OCI-LY3 (cell line): ENCODE results near the gene CTNNBL1.

ENCODE experiments used
- H2AFZ ChIP-seq: fragments of 200-600, 300-600 bp; shearing (Covaris generic); 2 replicates; pipeline ENCODE4 v1.6.0; 2014; ENCODE audit warnings: antibody characterized with exemption, low read depth, low read length
- H3K27ac ChIP-seq: fragments of 200-600, 300-600 bp; sonication (generic); 2 replicates; pipeline ENCODE4 v1.5.1; 2014; ENCODE audit warnings: mild to moderate bottlenecking, low read length, moderate library complexity, mixed read lengths
- H3K27me3 ChIP-seq: fragments of 200-600, 300-600 bp; sonication (generic); 2 replicates; pipeline ENCODE4 v1.6.1; 2014; ENCODE audit warnings: low read depth, low read length, mixed read lengths
- H3K36me3 ChIP-seq: fragments of 200-600, 300-600 bp; sonication (generic); replicated peaks from 2 replicates; pipeline ENCODE3; 2014; ENCODE audit warnings: low read depth, low read length, mixed read lengths
- H3K4me1 ChIP-seq: fragments of 300-600, 200-600 bp; sonication (generic); 2 replicates; pipeline ENCODE4 v1.6.1; 2014; ENCODE audit warnings: low read length, mixed read lengths
- H3K4me2 ChIP-seq: fragments of 200-600, 300-600 bp; sonication (generic); 2 replicates; pipeline ENCODE4 v1.6.1; 2014; ENCODE audit warnings: low read length, mixed read lengths
- H3K4me3 ChIP-seq: fragments of 300-600, 200-600 bp; sonication (generic); 2 replicates; pipeline ENCODE4 v1.5.1; 2014; ENCODE audit warnings: antibody characterized with exemption, mild to moderate bottlenecking, low read length, moderate library complexity
- H3K79me2 ChIP-seq: fragments of 300-600, 200-600 bp; shearing (Covaris generic); 2 replicates; pipeline ENCODE4 v1.6.1; 2014; ENCODE audit warnings: mild to moderate bottlenecking, low read length, mixed read lengths
- H3K9ac ChIP-seq: fragments of 300-600, 200-600 bp; shearing (Covaris generic); 2 replicates; pipeline ENCODE4 v1.6.0; 2014; ENCODE audit warnings: mild to moderate bottlenecking, low read length, moderate library complexity
- H3K9me3 ChIP-seq: fragments of 200-600, 300-600 bp; shearing (Covaris generic); 2 replicates; pipeline ENCODE4 v1.6.1; 2014; ENCODE audit warnings: low read length, mixed read lengths; ENCODE audit not compliant: insufficient read depth
- H4K20me1 ChIP-seq: fragments of 200-600, 300-600 bp; sonication (generic); 2 replicates; pipeline ENCODE4 v1.6.1; 2016; ENCODE audit warnings: low read length, mixed read lengths; ENCODE audit not compliant: insufficient read depth
- EZH2phosphoT487 ChIP-seq: fragments of 200-600 bp; shearing (Covaris generic); IDR thresholded peaks from 2 replicates; pipeline ENCODE4 v1.6.1; 2018; ENCODE audit warnings: antibody characterized with exemption, mixed run types, low read depth
- TF ChIP-seq, protein P1 (sequence below): fragments of 200-600, 300-600 bp; sonication (generic); IDR thresholded peaks from 2 replicates; pipeline ENCODE4 v1.5.1; 2014; ENCODE audit warnings: antibody characterized with exemption, low read length, low read depth

The CTNNBL1 gene

GRCh38 chr20:37693242-37693634 is 592 bp upstream of the CTNNBL1 start:
- Histone ChIP-seq H3K9me3 (no peaks in the 10 kb centered on the region), H3K4me3 (peak overlapping the region; percentile 82), H3K4me1 (peaks cover 31% of the 10 kb centered on the region), H3K36me3 (peaks cover 15% of the 10 kb centered on the region), H4K20me1 (no peaks in the 10 kb centered on the region), H3K27ac (no peak overlapping the region), H3K79me2 (peaks cover 32% of the 10 kb centered on the region), H3K27me3 (peaks cover 33% of the 10 kb centered on the region), H3K9ac (peak overlapping the region; percentile 66), H3K4me2 (peak overlapping the region; percentile 66), H2AFZ (peak overlapping the region; percentile 97)
- no peak for TF ChIP-seq EZH2phosphoT487
- TF ChIP-seq, protein P1, sequence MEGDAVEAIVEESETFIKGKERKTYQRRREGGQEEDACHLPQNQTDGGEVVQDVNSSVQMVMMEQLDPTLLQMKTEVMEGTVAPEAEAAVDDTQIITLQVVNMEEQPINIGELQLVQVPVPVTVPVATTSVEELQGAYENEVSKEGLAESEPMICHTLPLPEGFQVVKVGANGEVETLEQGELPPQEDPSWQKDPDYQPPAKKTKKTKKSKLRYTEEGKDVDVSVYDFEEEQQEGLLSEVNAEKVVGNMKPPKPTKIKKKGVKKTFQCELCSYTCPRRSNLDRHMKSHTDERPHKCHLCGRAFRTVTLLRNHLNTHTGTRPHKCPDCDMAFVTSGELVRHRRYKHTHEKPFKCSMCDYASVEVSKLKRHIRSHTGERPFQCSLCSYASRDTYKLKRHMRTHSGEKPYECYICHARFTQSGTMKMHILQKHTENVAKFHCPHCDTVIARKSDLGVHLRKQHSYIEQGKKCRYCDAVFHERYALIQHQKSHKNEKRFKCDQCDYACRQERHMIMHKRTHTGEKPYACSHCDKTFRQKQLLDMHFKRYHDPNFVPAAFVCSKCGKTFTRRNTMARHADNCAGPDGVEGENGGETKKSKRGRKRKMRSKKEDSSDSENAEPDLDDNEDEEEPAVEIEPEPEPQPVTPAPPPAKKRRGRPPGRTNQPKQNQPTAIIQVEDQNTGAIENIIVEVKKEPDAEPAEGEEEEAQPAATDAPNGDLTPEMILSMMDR = no peak

DNA sequence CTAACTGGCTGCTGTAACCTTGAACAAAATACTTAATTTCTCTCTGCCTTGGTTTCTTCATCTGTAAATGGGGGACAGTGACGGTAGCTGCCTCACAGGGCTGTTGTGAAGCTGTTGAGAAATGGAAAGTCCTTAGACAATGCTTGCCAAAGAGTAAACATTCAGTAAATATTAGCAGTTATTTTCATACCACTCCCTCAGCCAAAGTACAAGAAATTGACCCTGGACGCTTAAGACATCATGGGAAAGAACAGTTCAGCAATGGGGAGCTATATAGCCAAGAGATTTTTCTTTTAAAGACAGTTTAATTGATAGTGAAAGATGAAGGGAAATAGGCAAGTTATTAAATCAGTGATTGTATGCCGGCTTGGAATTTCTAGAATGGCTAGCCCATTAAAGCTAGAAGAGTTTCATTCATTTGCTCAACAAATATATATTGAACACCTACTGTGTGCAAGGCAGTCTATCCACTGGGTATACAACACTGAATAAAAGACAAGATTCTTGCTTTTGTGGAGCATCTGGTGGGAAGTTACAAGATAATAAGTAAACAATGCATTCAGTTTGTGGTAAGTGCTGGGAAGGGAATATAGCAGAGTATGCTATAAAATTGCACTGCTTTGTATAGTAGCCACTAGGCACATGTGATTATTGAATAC is 2.0 kb downstream of the CTNNBL1 start:
- no peak overlapping the region for H2AFZ ChIP-seq
- no peak overlapping the region for H3K9ac ChIP-seq
- no peak overlapping the region for H3K27ac ChIP-seq
- H3K4me2 ChIP-seq = peak overlapping the region; percentile 9; the same call in 1 of the 2 replicates
- peaks cover 36% of the 10 kb centered on the region for H3K4me1 ChIP-seq
- H3K79me2 ChIP-seq = peaks cover 57% of the 10 kb centered on the region
- peaks cover 25% of the 10 kb centered on the region for H3K36me3 ChIP-seq
- 0 out of 2 replicates have a peak, but pooled peaks cover 8% of the 10 kb centered on the region for H4K20me1 ChIP-seq
- H3K4me3 ChIP-seq = no peak overlapping the region
- TF ChIP-seq, protein P1 = no peak
- no peak for TF ChIP-seq EZH2phosphoT487
- H3K27me3 ChIP-seq = peaks cover 8% of the 10 kb centered on the region
- no peaks in the 10 kb centered on the region for H3K9me3 ChIP-seq

DNA sequence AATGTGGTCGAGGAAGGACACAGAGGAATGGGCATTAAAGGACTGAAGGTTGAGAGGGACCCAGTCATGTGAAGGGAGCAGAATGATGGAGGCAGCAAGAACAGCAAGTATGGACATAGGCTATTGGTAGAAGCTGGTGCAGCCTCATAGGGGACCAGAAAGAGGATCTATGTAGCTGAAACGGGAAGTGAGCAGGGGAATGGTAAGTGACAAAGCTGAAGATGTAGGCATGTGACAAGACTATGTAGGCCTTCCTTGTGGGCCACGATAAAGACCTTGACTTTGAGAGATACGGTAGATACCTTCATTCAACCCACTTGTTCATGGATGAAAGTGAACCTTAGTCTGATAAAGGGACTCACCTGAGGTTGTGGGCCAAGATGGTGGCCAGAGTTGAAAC is 3.5 kb downstream of the CTNNBL1 start:
- Histone ChIP-seq H3K9ac (peak overlapping the region; percentile 36; the same call in 1 of the 2 replicates), H3K4me3 (peak overlapping the region; percentile 31), H4K20me1 (peaks cover 16% of the 10 kb centered on the region), H2AFZ (0 out of 2 replicates have a peak overlapping the region, but pooled peaks have one; percentile 15), H3K27me3 (no peaks in the 10 kb centered on the region), H3K27ac (peak overlapping the region; percentile 81), H3K4me1 (peaks cover 36% of the 10 kb centered on the region), H3K9me3 (no peaks in the 10 kb centered on the region), H3K4me2 (peak overlapping the region; percentile 62), H3K79me2 (peaks cover 72% of the 10 kb centered on the region), H3K36me3 (peaks cover 31% of the 10 kb centered on the region)
- TF ChIP-seq EZH2phosphoT487 = no peak
- TF ChIP-seq, protein P1 = no peak

DNA sequence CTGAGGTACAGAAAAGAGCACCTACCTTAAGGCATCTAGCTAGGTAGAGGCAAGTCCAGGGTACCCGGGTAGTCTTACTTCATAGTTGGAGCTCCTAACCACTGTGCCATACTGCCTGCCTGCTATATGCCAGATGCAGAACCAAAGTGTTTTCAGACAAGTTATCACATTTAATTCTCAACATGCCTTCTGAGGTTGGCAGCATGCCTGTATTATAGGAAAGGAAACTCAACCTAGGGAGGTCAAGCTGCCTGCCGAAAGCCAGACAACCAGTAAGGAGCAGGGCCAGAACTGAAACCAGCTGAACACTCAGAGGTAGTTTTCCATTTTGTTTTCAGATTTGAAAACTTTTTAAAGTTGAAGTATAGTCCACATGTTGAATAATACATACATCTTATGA is 5.4 kb downstream of the CTNNBL1 start:
- H3K4me3 ChIP-seq = no peak overlapping the region
- TF ChIP-seq EZH2phosphoT487 = no peak
- TF ChIP-seq, protein P1 = no peak
- H3K36me3 ChIP-seq = peaks cover 40% of the 10 kb centered on the region
- H3K9ac ChIP-seq = no peak overlapping the region
- peaks cover 86% of the 10 kb centered on the region for H3K79me2 ChIP-seq
- no peak overlapping the region for H3K4me2 ChIP-seq
- H4K20me1 ChIP-seq = peaks cover 29% of the 10 kb centered on the region
- no peak overlapping the region for H3K27ac ChIP-seq
- no peaks in the 10 kb centered on the region for H3K27me3 ChIP-seq
- H3K4me1 ChIP-seq = peaks cover 33% of the 10 kb centered on the region
- H2AFZ ChIP-seq = no peak overlapping the region
- no peaks in the 10 kb centered on the region for H3K9me3 ChIP-seq
